Right lobe of liver (tissue), 4 donors: Measurements from ENCODE around the gene EDA.

Experiments
- CTCF ChIP-seq, 4 donors: fragments of 200-600 bp in 3 of 4; fragments of 450-650 bp in 1 of 4; IDR thresholded peaks; one replicate each; pipeline versions ENCODE4 v1.5.1 to v1.8.0; 2016 to 2022; ENCODE audit warnings: antibody characterized with exemption in 4 of 4, mild to moderate bottlenecking in 2 of 4
- POLR2A ChIP-seq: fragments of 450-650 bp; IDR thresholded peaks from one replicate; pipeline ENCODE4 v1.6.1; 2017; ENCODE audit warnings: antibody characterized with exemption, mild to moderate bottlenecking
- donor health status: DM: no; HTN: no; CAD: no.
- donor health status: DM: no; HTN: no; CAD: no.
- donor health status: DM: no; HTN: yes; CAD: no.

GRCh38 chrX:69603566-69604194 lies 12.2 kb upstream of the EDA start:
- TF ChIP-seq CTCF (IDR thresholded peaks at IDR 0.05), result no peak
- no peak for TF ChIP-seq POLR2A
